D341Med (cell line): ENCODE measurements around the gene MYL12A.

Experiments
- DNase-seq: peaks from one replicate; pipeline ENCODE4 v3.0.0; 2012; ENCODE audit warnings: low spot score

Gene MYL12A

DNA sequence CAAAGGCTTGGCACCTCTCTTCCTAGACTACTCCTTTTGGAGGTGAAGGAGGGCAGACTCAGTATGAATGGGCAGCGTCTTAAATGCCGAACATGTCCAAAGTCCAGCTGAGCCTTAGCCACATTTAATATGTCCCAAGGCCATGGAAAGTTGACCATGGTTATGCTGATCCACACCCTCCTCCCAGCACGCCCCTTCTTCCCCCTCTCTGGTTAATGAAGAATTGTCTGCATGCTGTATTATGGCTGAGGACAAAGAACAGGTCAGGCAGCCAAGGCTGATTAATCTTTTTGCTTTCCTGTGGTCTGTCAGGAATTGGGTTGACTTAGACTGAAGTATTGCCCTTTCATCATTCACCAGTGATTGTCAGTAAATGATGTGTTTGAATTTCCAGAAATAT lies 22.0 kb upstream of the MYL12A start:
- no peak for DNase-seq

DNA sequence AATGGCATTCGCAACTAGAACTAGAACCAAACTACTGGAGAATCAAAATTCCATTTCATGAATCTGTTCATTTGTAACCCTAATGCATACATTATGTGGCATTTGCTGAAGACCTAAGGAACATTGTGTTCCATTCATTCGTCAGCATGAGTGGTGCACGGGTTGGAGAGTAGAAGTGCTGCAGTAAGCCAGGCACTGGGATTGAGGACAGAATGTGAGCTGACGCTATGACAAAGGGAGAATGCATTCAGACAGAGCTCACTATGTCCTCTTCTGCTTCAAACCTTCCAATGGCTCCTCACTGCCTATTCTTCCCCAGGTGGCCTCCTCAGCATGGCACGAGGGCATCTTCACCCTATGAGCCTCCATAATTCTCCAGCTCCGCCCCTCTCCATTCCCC lies 21.6 kb upstream of the MYL12A start:
- DNase-seq, result no peak

DNA sequence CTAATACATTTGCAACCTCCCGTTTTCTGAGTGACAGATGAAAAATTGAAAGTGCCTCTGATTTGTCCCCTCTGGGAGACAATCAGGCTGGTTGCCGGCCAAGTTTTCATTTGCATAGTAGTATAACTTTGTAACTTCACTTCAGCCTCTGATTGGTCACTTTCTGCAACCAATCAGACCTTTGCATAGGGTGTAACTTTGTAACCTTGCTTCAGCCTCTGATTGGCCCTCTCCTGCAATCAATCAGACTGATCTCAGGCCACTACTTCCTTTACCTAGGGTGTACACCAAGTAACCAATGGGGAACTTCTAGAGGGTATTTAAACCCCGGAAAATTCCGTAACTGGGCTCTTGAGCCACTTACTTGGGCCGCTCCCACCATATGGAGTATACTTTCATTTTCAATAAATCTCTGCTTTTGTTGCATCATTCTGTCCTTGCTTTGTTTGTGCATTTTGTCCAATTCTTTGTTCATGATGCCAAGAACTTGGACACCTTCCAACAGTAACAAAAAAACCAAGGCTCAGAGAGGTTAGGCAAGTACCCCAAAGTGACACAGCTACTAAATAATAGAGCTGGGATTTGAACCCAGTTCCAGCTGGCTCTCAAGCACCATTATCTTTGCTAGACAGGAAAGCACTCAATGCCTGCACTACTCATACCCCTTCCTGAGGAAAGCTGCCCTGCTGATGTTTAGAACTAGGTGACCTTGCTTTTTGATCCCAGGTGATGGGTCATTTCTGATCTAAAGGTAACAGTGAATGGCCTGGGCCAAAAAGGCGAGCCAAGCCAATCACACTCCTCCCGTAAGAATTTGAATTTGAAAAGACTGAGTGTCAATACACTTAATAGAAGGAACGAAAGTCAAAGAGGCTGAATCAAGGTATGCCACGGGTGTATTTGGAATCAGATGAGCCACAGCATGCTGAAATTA lies 16.9 kb upstream of the MYL12A start:
- DNase-seq, result no peak

DNA sequence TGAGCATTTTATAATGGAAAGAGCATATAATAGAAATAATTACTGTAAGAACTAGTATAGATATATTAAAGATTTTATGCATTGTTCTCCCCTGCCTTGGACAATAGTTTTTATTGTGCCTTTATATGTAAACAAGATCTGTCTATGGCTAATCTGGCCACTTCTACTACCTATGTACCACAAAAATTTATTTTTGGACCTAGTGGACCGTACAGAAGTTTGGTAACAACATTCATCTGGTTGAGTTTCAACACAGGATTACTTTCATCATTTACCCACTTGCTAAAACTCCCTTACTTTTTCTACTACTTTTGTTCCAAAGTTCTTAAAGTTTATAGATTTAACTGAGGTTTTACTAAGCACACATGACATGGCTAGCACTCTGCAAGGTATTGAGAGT lies 14.6 kb upstream of the MYL12A start:
- no peak for DNase-seq

DNA sequence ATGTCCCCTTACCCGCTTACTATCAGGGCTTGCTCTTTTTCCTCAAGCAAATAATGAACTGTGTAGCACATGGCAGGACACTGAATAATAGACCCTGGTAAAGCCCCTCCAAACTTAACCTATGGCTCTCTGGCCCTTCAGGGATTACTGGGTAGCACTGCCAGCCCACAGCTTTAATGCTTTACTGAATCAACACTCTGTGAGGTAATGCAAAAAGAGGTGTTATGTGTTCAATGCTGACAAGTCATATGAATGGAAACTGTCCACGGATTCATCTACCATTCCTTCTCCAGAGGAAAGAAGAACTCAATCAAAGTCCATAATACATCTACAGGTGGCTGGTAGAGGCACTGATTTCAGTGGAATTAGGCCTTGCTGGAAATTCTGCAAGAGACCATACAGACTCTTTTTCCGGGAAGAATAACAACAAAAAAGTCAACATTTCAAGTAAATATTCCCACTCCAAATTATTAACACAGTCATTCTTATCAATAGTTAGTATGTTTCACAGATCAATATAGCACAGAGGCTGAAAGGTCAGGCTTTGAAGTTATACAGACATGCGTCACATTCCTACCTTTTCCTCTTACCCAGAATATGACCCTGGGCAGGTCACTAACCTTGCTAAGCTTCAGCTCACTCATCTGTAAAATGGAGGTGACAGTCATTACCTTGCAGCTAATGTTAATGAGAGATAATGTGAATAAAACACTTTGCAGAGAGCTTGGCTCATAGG lies 14.0 kb upstream of the MYL12A start:
- DNase-seq, result no peak

DNA sequence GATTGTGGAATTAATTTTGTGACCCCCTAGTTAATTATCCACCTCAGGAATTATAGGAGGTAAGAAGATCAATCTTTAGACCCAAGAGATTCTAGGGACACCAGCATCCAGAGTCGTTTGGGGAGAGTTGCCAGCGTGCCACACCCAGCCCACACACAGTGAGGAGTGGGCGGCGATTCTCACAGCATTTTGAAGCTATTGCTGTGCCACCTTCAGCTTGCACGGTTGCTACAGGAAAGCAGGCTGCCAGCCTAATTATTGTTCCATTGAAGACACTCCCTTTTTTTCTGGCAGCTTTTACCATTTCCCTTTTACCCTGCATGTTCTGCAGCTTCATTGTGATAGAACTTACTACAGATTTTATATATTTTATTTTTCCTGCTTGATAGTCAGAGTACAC lies 13.1 kb upstream of the MYL12A start:
- DNase-seq, result no peak

DNA sequence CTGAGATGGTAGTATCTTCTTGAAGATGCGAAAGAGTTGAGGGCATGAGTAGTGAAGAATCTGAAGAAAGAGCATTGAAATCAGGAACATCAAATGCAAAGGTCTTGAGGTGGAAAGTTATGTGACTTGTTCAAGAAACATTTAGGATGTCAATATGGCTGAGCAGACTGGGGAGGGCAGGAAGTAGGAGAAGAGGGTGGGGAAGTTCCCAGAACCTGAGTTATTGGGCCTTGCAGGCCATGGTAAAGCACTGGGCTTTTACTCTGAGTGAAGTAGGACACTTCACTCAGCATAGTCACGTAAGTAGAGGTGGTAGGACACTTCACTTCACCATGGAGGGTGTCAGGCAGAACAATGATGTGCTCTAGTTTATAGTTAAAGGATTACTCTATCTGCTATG lies 11.8 kb upstream of the MYL12A start:
- no peak for DNase-seq

DNA sequence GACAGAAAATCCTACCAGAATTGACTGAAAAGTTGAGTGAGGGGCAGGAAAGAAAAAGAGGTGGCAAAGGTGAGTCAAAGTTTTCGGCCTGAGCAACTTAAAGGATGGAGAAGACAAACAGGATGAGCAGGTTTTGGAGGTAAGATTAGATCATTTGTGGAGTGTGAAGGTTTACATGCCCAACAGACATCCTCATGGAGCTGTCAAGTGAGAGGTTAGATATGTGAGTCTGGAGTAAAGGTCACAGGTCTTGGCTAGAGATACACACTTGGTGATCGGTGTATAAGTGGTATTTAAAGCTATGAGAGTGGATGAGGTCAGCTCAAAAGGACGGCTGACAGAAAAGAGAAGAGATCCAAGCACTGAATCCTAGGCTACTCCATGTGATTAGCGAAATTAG lies 11.1 kb upstream of the MYL12A start:
- DNase-seq, result no peak

DNA sequence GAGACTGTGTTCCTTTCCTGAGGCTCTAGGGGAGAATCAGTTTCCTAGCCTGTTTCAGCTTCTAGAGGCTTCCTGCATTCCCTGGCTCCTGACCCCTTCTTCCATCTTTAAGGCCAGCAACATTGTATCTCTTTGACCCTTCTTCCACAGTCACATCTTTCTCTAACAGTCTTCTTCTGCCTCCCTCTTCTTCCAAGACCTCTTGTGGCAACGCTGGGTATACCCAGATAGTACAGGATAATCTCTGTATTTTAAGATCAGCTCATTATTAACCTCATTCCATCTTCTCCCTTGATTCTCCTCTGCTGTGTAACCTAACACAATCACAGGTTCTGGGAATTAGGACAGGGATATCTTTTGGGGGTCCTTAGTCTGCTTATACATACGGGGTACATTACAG lies 8.9 kb upstream of the MYL12A start:
- no peak for DNase-seq

DNA sequence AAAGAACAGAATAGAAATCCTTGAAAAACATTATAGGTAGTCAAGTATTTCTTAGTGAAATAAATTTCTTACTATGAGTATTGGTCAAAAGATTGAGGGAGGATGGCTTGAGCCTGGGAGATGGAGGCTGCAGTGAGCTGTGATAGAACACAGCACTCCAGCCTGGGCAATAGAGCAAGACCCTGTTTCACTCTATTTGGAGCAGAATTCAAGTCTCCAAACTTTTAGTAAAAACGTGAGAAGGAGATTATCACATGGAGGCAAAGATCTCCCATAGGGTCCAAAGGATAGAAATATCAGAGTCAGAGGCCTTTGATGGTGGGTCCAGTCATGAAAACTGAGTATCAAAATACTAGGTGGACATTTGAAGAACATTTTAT lies 2.4 kb upstream of the MYL12A start:
- DNase-seq, result no peak

DNA sequence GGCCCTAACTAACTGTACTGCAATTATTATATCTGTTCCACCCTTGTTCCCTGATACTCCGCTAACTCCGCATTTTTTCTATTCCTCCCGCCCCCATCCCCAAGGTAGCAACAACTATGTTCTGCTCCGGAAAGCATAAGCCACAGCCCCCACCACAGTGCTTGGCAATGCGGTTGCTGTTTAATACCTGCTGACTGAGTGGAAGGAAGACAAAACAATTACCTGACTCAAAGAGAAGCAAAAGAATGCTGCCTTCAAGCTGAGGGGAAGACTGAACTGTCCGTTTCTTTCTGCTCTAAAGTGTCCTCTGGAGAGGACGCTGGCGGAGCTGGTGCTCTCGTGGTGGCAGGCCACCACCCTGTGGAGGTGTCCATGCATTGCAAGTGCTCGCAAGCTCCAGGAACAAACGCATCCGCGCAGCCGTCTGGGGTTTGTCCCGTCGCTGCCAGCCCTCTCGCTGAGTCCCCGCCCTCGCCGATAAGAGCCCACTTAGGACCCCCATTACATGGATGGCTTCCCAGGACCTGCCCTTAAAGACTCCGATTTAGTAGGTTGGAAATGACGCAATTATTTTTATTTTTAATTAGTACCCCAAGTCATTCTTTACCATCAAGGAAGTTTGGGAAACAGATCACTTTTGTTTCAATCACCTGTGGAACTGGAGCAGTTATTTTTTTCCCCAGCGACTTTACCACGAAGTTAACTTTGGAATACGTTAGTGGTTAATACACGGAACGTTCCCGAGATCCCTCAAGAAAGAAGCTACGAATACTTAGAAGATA lies 1.6 kb upstream of the MYL12A start:
- DNase-seq, result peak; percentile 92

DNA sequence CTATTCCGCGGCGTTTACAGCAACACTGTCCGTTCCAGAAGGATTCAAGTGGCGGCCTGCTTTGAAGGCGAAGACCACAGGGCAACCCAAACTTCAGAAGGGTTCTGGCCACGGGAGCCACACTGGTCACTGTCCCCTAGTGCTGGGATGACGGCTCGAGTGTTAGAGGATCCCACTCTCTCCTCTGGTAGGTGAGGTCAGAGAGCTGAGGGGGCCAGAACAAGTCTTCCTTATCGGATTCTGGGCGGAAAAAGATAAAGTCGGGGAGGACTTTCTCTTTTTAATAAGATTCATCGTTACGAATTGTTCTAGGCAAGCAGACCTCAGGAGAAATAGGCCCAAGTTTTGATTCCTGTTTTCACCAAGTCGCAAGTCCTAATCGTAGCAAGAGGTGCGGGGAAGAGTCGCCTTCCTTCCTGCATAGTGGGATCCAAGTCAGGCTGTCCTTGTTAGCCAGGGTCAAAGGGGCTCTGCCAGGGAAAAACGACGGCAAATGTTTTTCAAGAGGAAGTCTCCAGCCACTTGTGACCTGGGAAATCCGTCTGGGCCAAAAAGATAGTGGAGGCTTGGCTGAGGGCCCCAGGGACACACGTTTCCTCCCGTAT lies 864 bp upstream of the MYL12A start:
- no peak for DNase-seq

DNA sequence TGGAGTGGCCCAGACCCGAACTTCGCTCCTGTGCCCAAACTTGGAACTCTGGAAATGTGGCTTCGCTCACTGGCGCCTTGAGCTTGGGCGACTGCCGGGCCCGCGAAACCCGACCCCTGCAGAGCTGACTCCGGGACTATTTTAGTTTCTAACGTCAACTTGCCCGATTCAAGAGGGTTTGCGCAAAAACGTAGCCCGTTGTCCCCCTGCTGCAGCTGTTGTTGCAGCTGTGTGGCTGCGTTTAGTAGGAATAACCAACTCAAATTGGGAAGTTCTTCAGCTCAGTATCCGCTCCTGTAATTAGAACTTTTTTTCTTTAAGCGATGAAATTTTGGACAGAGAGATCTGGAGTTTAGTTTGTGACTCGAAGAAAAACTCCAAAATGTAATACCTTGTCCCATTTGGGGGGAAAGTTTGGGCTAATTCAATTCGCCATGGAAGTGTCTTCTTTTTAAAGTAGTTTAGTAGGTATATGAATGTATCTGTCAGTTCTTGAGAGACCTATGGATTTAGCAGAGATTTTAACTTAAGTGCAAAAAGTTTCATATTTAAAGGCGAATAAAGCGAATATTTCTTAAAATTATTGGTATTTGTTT lies 559 bp downstream of the MYL12A start:
- no peak for DNase-seq

DNA sequence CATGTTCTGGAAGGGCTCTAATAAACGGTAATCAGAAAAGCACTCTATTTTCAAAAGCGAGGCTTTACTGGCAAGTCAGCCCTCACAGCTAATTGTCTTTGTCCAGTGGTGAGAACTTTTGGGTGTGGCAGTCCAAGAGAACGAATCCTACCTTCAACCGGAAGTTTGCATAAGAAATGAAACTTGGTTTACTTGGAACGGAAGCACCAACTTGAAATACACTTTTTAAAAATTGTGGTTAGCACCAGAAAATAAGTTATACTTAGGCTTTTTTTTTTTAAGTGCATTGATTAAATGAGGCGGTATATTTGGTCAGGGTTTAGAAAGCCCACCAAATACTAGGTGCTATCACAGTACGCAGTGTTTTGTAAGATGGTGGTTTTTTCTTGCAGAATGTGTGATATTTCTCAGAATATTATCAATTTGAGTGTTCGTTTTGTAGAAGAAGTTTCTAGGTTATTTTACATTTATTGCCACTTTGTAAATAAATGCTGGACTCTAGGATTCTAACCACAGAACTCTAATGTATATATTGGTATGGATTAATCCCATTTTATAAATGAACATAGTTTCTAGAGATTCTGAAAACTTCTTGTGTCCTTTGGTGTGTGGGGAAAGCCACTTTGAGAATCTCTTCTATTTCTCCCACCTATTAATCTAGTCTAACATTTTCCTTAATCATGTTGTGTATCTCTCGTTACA lies 1.2 kb downstream of the MYL12A start:
- DNase-seq, result no peak

DNA sequence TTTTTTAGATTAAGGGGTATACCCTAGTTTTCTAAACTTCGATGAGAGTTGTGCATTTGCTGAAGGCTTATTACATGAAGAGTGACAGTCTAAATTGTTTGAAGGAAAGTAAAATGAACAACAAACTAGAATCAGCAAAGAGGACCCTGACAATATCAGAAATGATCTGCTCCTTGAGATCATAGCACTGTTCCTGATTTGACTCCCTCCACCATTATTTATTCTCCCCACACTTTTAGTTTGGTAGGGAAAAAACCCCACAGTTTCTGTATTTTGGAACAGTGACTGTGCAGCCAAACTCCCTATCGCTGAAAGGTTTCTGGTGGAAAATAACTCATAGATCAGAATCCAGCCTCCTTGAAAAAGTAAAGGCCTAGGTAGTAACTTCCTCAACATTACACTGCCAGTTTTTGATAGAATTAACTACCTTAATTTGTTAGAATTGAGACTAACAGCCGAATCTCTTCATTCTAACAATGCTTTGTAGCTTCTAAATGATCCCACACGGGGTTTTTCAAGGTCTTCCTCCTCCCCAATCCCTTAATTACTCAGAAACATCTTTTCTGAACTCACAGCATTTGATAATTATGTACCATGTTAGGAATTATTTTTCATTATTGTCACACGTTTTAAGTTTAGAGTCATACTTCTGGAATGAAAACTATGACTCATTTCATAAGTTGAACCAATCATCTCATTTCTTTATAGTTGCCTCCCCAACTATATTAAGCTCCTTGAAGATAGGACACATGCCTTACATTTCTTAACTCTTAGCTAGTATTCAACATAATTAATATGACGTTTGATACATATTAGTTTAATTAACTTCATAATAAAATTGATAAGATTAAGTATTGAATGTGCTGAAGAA lies 2.9 kb downstream of the MYL12A start:
- DNase-seq, result no peak

DNA sequence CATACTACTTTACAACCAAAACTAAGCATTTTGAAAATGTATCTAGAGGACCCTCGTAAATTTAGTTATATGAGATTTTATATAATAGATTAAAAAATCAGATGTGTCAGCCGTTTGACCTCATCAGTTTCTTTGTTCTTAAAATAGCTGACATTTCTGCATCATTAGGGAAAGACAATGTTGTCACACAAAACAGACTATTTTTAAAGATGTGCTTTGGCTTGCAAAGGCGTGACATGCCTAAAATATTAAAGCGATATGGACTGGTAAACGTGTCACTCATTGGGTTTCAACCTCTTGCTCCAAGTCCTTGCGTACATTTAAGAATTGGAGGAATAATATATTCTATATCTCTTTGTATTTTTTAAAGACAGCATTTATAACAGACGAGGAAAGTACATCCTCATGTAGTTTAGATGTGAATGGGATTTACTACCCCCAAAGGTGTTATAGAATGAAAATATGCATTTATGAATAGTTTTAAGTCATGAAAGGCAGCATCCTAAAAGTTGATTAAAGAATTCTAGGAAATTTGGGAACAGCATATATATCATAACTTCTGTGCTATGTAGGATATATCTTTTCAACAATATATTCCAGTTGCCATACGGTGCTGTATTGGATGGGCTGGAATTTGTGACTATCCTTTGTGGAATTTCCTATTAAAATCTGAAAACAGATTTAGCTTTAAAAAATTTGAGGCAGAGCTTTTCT lies 3.8 kb downstream of the MYL12A start:
- no peak for DNase-seq

DNA sequence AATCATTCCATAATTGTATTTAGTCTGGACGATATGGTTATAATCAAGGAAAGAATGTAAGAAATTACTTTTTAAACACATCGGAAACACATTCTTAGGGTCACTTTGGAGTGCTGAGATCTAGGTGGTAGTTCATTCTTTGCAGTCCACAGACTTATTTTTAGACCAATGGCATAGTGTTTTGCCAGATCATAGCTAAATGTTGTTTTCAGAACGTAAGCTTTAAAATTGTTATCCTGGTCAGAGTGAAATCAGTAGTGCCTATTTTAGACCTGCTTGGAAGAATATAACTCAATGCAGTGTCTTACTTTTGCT lies 4.3 kb downstream of the MYL12A start:
- no peak for DNase-seq

DNA sequence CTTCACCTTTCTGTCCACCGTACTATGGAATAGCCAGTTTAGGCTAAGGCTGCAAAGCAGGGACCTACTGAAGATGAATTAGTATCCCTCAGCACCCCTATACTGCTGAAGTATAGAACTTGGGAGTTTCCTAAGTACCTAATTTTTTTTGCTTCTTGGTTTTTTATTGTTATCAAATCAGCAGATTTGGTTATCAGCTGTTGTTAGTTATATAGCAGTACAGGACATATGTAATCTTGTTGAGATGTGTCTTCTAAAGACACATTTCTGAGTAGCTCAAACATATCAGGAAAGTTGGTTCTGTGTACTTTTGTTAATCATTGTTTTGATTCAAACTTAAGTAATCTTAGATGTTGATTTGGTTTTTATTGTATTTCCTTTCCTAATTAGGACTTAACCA lies 5.2 kb downstream of the MYL12A start:
- no peak for DNase-seq

DNA sequence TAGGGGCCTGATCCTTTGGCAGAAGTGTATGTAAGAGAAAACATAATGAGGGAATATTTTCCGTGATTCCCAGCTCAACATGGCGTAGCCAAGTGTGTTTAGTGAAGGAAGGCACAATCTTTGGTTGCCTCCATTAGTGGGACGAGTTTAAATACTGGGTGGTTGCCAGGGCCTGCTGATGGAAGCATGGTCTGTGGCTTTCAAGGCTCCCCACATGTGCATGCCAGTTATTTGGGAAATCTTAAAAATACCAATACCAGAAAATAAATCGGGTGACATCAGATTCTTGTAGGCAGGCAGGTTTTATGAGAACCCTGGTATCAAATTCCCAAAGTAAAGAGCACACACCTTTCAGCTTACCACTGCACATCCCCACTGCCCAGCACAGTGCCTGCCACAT lies 7.1 kb downstream of the MYL12A start:
- DNase-seq, result no peak
